ENCODE measurements around the gene KCNAB1. TPM values are rescaled to one million over a fixed set of nuclear protein-coding genes. Genes with fewer than 3 reads are reported as not detected.

Gene KCNAB1
- total and polyA plus RNA-seq, 10 of the 15 experiments (the other 5 are each of a cell fraction or from before 2014, with no cell fraction given), result 0.11 to 0.69 (median 0.43) TPM; not detected in 6

- H2AFZ ChIP-seq (ENCODE audit: control insufficient read depth, low read depth, low read length), result no peak overlapping the region
- no peaks in the 10 kb centered on the region for H3K36me3 ChIP-seq (ENCODE audit: control insufficient read depth in 2 of 2, insufficient read depth in 2 of 2, low read length in 1 of 2)
- H3K9me3 ChIP-seq (replicated peaks; ENCODE audit: control insufficient read depth, insufficient read depth, low read length), result no peaks in the 10 kb centered on the region
- ChIA-PET RAD21 (ENCODE audit: unreplicated experiment) (no interaction called here), SMC1A (ENCODE audit: uncharacterized antibody, unreplicated experiment) (interaction anchor here (1.0 to 2.0 kb wide), 2 partner anchors 82 to 280 kb away, joined by 3 to 4 read pairs; no protein-coding TSS in a partner anchor), POLR2A (no interaction called here), CTCF (interaction anchor here (0.6 to 2.2 kb wide), 5 partner anchors 8 to 160 kb away, joined by 3 to 8 read pairs (median 4); no protein-coding TSS in a partner anchor)
- no peak overlapping the region for H3K4me3 ChIP-seq
- intact Hi-C loops (cut with micrococcal nuclease; ENCODE audit: unreplicated experiment), result no loop called here
- no TSS peak for BruUV-seq (replicated peaks)
- no peak overlapping the region for H3K9ac ChIP-seq (ENCODE audit: control insufficient read depth, insufficient read depth, low read length)
- ATAC-seq (no peak), FAIRE-seq (no peak), DNase-seq (ENCODE audit: low read depth, low spot score) (no peak)
- H4K20me1 ChIP-seq (ENCODE audit: control insufficient read depth, insufficient read depth), result no peaks in the 10 kb centered on the region; the same call in 1 of the 2 replicates
- no peak for TF ChIP-seq YBX1 (IDR thresholded peaks at IDR 0.05)
- no peak for TF ChIP-seq CREM (IDR thresholded peaks at IDR 0.05; ENCODE audit: low read depth)
- TF ChIP-seq USF2 (IDR thresholded peaks at IDR 0.05; ENCODE audit: borderline replicate concordance, low read depth, low read length), result no peak
- no peak for TF ChIP-seq SIX5 (IDR thresholded peaks at IDR 0.05; ENCODE audit: low read depth, low read length, severe bottlenecking)
- no peak for TF ChIP-seq STAT1 (conservative IDR thresholded peaks at IDR 0.05)
- no peak for TF ChIP-seq RCOR1 (conservative IDR thresholded peaks at IDR 0.05; ENCODE audit: low read depth, low read length)
- no peak for TF ChIP-seq CEBPZ (IDR thresholded peaks at IDR 0.05; ENCODE audit: low read depth, low read length)
- no peak for TF ChIP-seq IKZF2 (IDR thresholded peaks at IDR 0.05)
- TF ChIP-seq STAT3 (IDR thresholded peaks at IDR 0.05; ENCODE audit: low read depth, low read length), result no peak
- no peak for TF ChIP-seq TCF12 (IDR thresholded peaks at IDR 0.05; ENCODE audit: low read depth, low read length)
- no peak for TF ChIP-seq ZNF384 (IDR thresholded peaks at IDR 0.05; ENCODE audit: borderline replicate concordance, low read depth, low read length)
- no peak for TF ChIP-seq BCL11A (IDR thresholded peaks at IDR 0.05; ENCODE audit: low read depth, low read length)
- no peak for TF ChIP-seq SPI1 (IDR thresholded peaks at IDR 0.05; ENCODE audit: borderline replicate concordance, insufficient read depth, low read depth, low read length)
- no peak for TF ChIP-seq TCF7 (IDR thresholded peaks at IDR 0.05; ENCODE audit: borderline replicate concordance)
- no peak for TF ChIP-seq CTCF (IDR thresholded peaks at IDR 0.05 in 2 of 3, conservative IDR thresholded peaks at IDR 0.05 in 1 of 3; ENCODE audit: control insufficient read depth in 2 of 3, extremely low read depth in 1 of 3, insufficient read depth in 1 of 3, low read depth in 3 of 3, low read length in 3 of 3)
- H3K27ac ChIP-seq (ENCODE audit: control insufficient read depth, insufficient read depth), result no peak overlapping the region
- in situ Hi-C loops (cut with MboI), result no loop called here
- no peaks in the 10 kb centered on the region for H3K4me1 ChIP-seq (ENCODE audit: control insufficient read depth, insufficient read depth, low read length)
- 0% methylated on average over 2 of the region's 2 CpGs for WGBS (ENCODE audit: insufficient coverage, insufficient replicate concordance, low lambda C conversion rate, missing lambda C conversion rate)
- no peaks in the 10 kb centered on the region for H3K79me2 ChIP-seq (ENCODE audit: control insufficient read depth, insufficient read depth, low read length)
- H3K27me3 ChIP-seq (replicated peaks in 1 of 2; ENCODE audit: control insufficient read depth in 2 of 2, insufficient read depth in 2 of 2, low read length in 1 of 2), result peaks cover 0 to 2% of the 10 kb centered on the region in 2 experiments; a peak in 2 of 4 replicates
- H3K4me2 ChIP-seq (ENCODE audit: control insufficient read depth, insufficient read depth), result no peak overlapping the region
Observed at GRCh38 chr3:156432563-156432962, 312.2 kb downstream of the KCNAB1 start.
